ENCODE measurements around the gene ELP2. TPM values are rescaled to one million over a fixed set of nuclear protein-coding genes. Genes with fewer than 3 reads are reported as not detected.

Gene ELP2
- total RNA-seq, 1 donor from 2014 or later: 111 TPM

DNA sequence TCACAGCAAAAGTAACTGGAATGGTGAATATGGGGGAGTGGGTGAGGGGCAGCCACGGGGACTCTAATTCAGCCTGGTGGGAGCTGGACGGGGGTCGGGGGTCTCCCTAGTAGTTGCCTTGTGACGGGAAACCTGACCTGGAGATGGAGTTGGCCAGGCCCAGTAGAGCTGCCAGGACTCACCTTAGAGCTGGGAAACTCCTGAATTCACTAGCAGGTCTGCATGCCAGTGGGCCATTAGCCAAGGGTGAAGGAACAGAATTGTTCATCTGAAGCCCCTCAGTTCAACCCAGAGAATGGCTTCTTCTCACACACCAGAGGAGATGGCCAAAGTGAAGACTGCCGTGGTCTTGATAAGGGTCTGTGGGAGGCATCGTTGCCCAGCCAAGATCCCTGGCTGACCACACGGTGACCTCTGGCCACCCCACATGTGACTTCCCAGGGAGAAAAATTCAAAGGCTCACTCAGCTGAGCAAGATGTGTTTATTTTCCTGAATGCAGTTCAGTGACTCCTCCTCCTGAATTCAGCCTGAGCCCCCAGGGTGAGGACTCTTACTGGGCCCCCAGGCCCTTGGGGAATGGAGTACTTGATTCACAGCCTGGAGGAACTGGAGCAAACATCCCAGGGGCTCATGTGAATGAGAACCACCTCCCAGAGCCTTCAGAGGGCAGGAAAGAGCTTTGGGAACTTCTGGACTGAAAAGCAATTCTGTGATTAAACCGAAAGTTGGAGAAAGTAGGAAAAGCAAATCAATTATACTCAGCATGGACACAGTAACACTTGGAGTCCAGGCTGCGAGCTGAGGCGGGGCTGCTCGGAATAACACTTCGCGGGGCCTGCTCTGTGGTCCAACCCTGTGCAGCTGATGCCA is 82.8 kb downstream of the ELP2 start:
- no peak for TF ChIP-seq CTCF (IDR thresholded peaks at IDR 0.05; ENCODE audit: unreplicated experiment)
- no peak for DNase-seq (ENCODE audit: low spot score, unreplicated experiment)
- no peaks in the 10 kb centered on the region for H3K27me3 Mint-ChIP-seq
- peak overlapping the region; percentile 26 for H3K27ac Mint-ChIP-seq
- H3K9me3 Mint-ChIP-seq (ENCODE audit: low read depth): peaks cover 13% of the 10 kb centered on the region
- no peak overlapping the region for H3K4me3 Mint-ChIP-seq (ENCODE audit: low read depth)
- H3K36me3 Mint-ChIP-seq (ENCODE audit: insufficient read depth): peaks cover 6% of the 10 kb centered on the region
- peaks cover 5% of the 10 kb centered on the region for H3K4me1 Mint-ChIP-seq (ENCODE audit: low read depth)

- TF ChIP-seq CTCF (IDR thresholded peaks at IDR 0.05; ENCODE audit: unreplicated experiment): no peak
- H3K4me3 Mint-ChIP-seq (ENCODE audit: low read depth): no peak overlapping the region
- no peak for DNase-seq (ENCODE audit: low spot score, unreplicated experiment)
- H3K27ac Mint-ChIP-seq: no peak overlapping the region
- H3K4me1 Mint-ChIP-seq (ENCODE audit: low read depth): peaks cover 5% of the 10 kb centered on the region
- H3K27me3 Mint-ChIP-seq: no peaks in the 10 kb centered on the region
- no peaks in the 10 kb centered on the region for H3K36me3 Mint-ChIP-seq (ENCODE audit: insufficient read depth)
- no peaks in the 10 kb centered on the region for H3K9me3 Mint-ChIP-seq (ENCODE audit: low read depth)
Measured at GRCh38 chr18:36214811-36215210, 85.1 kb downstream of the ELP2 start.

- no peak for TF ChIP-seq CTCF (IDR thresholded peaks at IDR 0.05; ENCODE audit: unreplicated experiment)
- Mint-ChIP-seq H3K4me1 (ENCODE audit: low read depth) (peaks cover 5% of the 10 kb centered on the region), H3K27ac (no peak overlapping the region), H3K9me3 (ENCODE audit: low read depth) (no peaks in the 10 kb centered on the region), H3K27me3 (no peaks in the 10 kb centered on the region), H3K36me3 (ENCODE audit: insufficient read depth) (no peaks in the 10 kb centered on the region), H3K4me3 (ENCODE audit: low read depth) (no peak overlapping the region)
- DNase-seq (ENCODE audit: low spot score, unreplicated experiment): no peak
Measured at GRCh38 chr18:36215577-36215976, 85.9 kb downstream of the ELP2 start.

- H3K27ac Mint-ChIP-seq: no peak overlapping the region
- no peaks in the 10 kb centered on the region for H3K27me3 Mint-ChIP-seq
Measured at GRCh38 chr18:36217348-36217747, 87.6 kb downstream of the ELP2 start.

GRCh38 chr18:36229188-36229587 is 99.5 kb downstream of the ELP2 start:
- no peak for TF ChIP-seq CTCF (IDR thresholded peaks at IDR 0.05; ENCODE audit: unreplicated experiment)
- no peak for DNase-seq (ENCODE audit: low spot score, unreplicated experiment)
- H3K4me1 Mint-ChIP-seq (ENCODE audit: low read depth): no peaks in the 10 kb centered on the region
- H3K27ac Mint-ChIP-seq: no peak overlapping the region
- peaks cover 17% of the 10 kb centered on the region for H3K36me3 Mint-ChIP-seq (ENCODE audit: insufficient read depth)
- H3K4me3 Mint-ChIP-seq (ENCODE audit: low read depth): no peak overlapping the region
- peaks cover 41% of the 10 kb centered on the region for H3K9me3 Mint-ChIP-seq (ENCODE audit: low read depth)
- H3K27me3 Mint-ChIP-seq: no peaks in the 10 kb centered on the region

More at GRCh38 chr18:36217348-36217747, 87.6 kb downstream of the ELP2 start:
- Mint-ChIP-seq H3K9me3 (ENCODE audit: low read depth) (no peaks in the 10 kb centered on the region), H3K4me1 (ENCODE audit: low read depth) (peaks cover 5% of the 10 kb centered on the region), H3K4me3 (ENCODE audit: low read depth) (no peak overlapping the region), H3K36me3 (ENCODE audit: insufficient read depth) (no peaks in the 10 kb centered on the region)
- TF ChIP-seq CTCF (IDR thresholded peaks at IDR 0.05; ENCODE audit: unreplicated experiment): no peak
- DNase-seq (ENCODE audit: low spot score, unreplicated experiment): no peak

Other genes with a start within 250 kb of the ELP2 start
- 72.4 and 75.2 TPM in 2 replicates for gene RPRD1A, start 62.3 kb upstream of the ELP2 start, total RNA-seq
- 78.1 and 80.1 TPM in 2 replicates for gene SLC39A6, start 559 bp upstream of the ELP2 start, total RNA-seq
- 2.0 and 3.0 TPM in 2 replicates for gene MOCOS, start 57.6 kb downstream of the ELP2 start, total RNA-seq
- gene FHOD3, start 167.8 kb downstream of the ELP2 start, total RNA-seq: 1.6 and 2.6 TPM in 2 replicates

All from progenitor cell of endocrine pancreas (in vitro differentiated cells).